Immature natural killer cell (primary cell): ENCODE measurements around the gene CLK3. TPM values are rescaled to one million over a fixed set of nuclear protein-coding genes. Genes with fewer than 3 reads are reported as not detected.

Source experiments
- DNase-seq, 3 donors: peaks; one replicate each; pipeline ENCODE4 v3.0.0; 2022; ENCODE audit warnings: mixed read lengths in 1 of 3
- H3K27ac Mint-ChIP-seq, 6 donors: one replicate each; pipeline ENCODE4 v1.8.0; 2020; ENCODE audit warnings: mixed read lengths in 6 of 6, mild to moderate bottlenecking in 5 of 6, inconsistent platforms in 4 of 6, moderate library complexity in 3 of 6
- H3K27me3 Mint-ChIP-seq, 3 donors: one replicate each; pipeline ENCODE4 v1.8.0; 2020 to 2021; ENCODE audit warnings: low read depth in 3 of 3, mild to moderate bottlenecking in 3 of 3, mixed read lengths in 3 of 3, moderate library complexity in 3 of 3, inconsistent platforms in 1 of 3
- H3K36me3 Mint-ChIP-seq, 3 donors: one replicate each; pipeline ENCODE4 v1.8.0; 2020; ENCODE audit warnings: mixed read lengths in 3 of 3, inconsistent platforms in 2 of 3, mild to moderate bottlenecking in 2 of 3
- H3K4me1 Mint-ChIP-seq, 2 donors: one replicate each; pipeline ENCODE4 v1.8.0; 2020; ENCODE audit warnings: inconsistent platforms in 2 of 2, mild to moderate bottlenecking in 2 of 2, mixed read lengths in 2 of 2, moderate library complexity in 1 of 2
- H3K4me3 Mint-ChIP-seq, 5 donors: one replicate each; pipeline ENCODE4 v1.8.0; 2020; ENCODE audit warnings: mild to moderate bottlenecking in 5 of 5, mixed read lengths in 5 of 5, inconsistent platforms in 3 of 5, moderate library complexity in 3 of 5
- H3K9me3 Mint-ChIP-seq, 6 donors: one replicate each; pipeline ENCODE4 v1.8.0; 2020; ENCODE audit warnings: mild to moderate bottlenecking in 6 of 6, mixed read lengths in 6 of 6, inconsistent platforms in 4 of 6, moderate library complexity in 3 of 6
- polyA plus RNA-seq, 3 donors: library from polyadenylated mRNA; unstranded; fragments of 300-500 nt; fragmentation: Illumina TruSeq; gene quantifications; one replicate each; pipeline ENCODE4 v1.2.3, GENCODE V29; 2021

Gene CLK3
- polyA plus RNA-seq: 10 to 100 TPM; 32.4 to 82.1 (median 68.2) TPM

DNA sequence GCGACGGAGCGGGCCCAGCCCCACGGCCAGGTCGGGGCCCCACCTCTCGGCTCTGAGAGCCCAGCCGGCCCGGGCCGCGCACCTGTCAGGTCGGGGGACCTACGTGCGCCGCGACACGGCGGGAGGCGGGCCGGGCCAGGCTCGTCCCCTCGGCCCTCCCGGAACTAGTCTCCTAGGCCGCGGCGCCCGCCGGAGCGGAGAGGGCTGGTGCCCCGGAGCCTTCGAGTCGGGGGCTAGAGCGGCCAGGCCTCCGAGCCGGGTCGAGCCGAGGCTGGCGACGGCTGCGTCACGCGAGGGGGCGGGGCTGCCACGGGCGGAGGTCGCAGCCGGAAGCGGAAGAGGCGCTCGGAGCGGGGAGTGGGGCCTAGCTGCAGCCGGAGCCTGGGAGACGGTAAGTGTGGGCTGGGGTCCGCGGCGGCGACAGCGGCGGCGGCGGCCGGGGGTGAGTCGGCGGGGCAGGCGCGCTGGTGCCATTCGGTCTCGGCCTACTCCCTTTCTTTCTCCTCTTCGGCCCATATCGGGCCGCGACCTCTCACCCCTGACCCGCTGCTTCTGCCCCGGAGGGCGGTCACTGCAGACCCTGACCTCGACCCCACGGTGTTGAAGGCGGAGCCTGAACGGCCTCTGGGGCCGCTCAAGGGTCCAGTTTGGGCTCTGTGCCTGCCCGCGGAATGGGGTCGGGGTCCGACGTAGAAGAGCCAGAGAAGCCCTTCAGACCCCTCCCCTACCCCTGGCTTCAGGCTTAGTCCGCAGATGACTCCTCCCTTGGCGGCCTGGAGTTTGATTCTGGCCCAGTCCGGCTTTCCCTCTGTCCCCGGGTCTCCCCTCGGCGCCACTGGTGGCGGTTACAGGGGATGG is at the start of gene CLK3:
Gene CLK3 (plus strand): TSS at position 329 of the 858 bp plus-strand sequence. CDS start 3,361 bp downstream, outside the sequence.
- Mint-ChIP-seq H3K9me3 (no peaks in the 10 kb centered on the region), H3K4me3 (peak within 1 kb of the TSS; percentile 92 to 95 (median 93)), H3K27ac (peak within 1 kb of the TSS; percentile 95 to 99 (median 96)), H3K27me3 (peaks cover 3 to 22% (median 12%) of the 10 kb centered on the region in 3 donors), H3K36me3 (peaks cover 0 to 9% (median 0%) of the 10 kb centered on the region in 3 donors), H3K4me1 (peaks cover 46% of the 10 kb centered on the region in 2 donors)
- peak; percentile 95 to 97 (median 96) for DNase-seq

DNA sequence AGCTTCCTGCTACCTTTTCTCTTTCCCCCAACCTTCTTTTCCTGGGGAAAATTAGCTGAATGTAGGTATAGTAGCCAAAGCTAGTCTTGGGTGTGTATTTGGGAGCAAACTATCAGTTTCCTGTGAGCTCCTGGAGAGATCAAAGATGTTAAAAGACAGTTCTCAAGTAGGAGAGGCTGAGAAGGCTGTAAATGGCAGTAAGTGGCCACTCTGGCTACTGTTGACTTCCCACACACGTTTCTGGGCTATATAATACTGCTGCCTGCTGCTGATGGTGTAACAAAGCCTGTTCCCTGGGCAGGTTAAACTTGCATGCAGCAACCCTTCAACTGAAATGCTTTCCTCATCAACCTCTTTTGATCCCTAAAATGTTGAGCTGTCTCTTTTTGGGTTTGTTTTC is 47.0 kb upstream of the CLK3 start:
- Mint-ChIP-seq H3K27me3 (peaks cover 2 to 3% (median 2%) of the 10 kb centered on the region in 3 donors), H3K4me3 (no peak overlapping the region), H3K27ac (peak overlapping the region; percentile 60 to 85 (median 79)), H3K36me3 (peaks cover 4 to 20% (median 6%) of the 10 kb centered on the region in 3 donors), H3K9me3 (no peaks in the 10 kb centered on the region), H3K4me1 (peaks cover 58 to 85% of the 10 kb centered on the region in 2 donors)
- no peak for DNase-seq

DNA sequence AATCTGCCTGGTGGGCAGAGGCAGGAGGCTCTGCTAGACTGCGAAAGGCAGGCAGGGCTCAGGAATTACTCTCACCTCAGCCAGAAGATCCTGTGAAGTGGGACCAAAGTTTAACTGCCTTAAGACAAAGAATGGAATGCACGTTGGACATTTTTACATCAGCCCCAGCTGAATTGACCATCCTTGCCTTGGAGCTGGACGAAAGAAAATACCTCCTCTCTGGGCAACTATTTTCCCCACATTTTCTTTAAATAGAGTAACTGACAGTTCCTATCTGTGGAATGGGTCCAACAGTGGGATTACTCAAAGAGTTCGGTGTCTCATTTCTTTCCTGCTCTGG is 45.9 kb upstream of the CLK3 start:
- H3K27ac Mint-ChIP-seq: peak overlapping the region; percentile 43 to 93 (median 84)
- peaks cover 57 to 85% of the 10 kb centered on the region in 2 donors for H3K4me1 Mint-ChIP-seq
- H3K36me3 Mint-ChIP-seq: peaks cover 3 to 22% (median 12%) of the 10 kb centered on the region in 3 donors
- no peaks in the 10 kb centered on the region for H3K9me3 Mint-ChIP-seq
- H3K27me3 Mint-ChIP-seq: peaks cover 2 to 3% (median 2%) of the 10 kb centered on the region in 3 donors
- peak overlapping the region in 1 of 5 donors; percentile 21 for H3K4me3 Mint-ChIP-seq
- no peak for DNase-seq

DNA sequence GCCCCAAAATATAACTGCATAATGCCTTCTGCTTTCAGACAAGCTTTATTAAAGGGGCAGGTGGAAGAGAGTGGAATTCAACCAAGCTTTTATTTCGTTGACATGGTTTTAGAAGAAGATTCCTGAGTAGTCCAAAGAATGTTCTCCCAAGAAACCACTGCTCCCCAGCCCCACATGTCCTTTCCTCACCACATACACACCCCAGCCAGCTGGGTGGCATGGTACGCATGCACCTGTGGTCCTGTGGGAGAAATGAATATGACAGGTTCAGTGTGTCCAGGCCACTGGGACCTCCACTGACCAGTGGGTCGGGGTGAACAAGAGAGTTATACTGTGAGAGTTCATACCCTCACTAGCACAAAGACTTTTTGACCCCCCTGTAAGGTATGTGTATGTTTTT is 44.4 kb upstream of the CLK3 start:
- Mint-ChIP-seq H3K36me3 (peaks cover 3 to 23% (median 10%) of the 10 kb centered on the region in 3 donors), H3K9me3 (no peaks in the 10 kb centered on the region), H3K4me3 (peak overlapping the region in 4 of 5 donors; percentile 44 to 64 (median 54)), H3K27ac (peak overlapping the region; percentile 46 to 91 (median 80)), H3K27me3 (peaks cover 2 to 3% (median 2%) of the 10 kb centered on the region in 3 donors), H3K4me1 (peaks cover 54 to 83% of the 10 kb centered on the region in 2 donors)
- no peak for DNase-seq

DNA sequence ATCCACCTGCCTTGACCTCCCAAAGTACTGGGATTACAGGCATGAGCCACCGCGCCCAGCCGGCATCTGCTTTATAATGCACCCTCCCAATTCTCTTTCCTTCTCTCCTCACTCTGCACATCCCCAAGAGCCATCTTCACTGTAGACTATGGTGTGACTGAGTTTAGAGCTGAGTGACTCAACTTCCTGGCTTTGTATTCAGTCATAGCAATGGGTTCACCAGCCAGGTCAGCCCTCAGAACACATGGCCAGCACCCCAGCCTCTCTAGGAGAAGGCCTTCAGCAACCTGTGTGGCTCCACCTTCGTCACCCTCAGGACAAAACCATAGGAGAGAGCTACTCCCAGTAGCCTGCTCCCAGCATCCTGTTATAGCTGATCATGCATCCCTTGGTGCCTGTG is 41.6 kb upstream of the CLK3 start:
- H3K9me3 Mint-ChIP-seq: no peaks in the 10 kb centered on the region
- no peak for DNase-seq
- peak overlapping the region in 1 of 6 donors; percentile 46 for H3K27ac Mint-ChIP-seq
- peaks cover 36 to 55% of the 10 kb centered on the region in 2 donors for H3K4me1 Mint-ChIP-seq
- peaks cover 2 to 4% (median 2%) of the 10 kb centered on the region in 3 donors for H3K27me3 Mint-ChIP-seq
- peaks cover 3 to 35% (median 15%) of the 10 kb centered on the region in 3 donors for H3K36me3 Mint-ChIP-seq
- no peak overlapping the region for H3K4me3 Mint-ChIP-seq

DNA sequence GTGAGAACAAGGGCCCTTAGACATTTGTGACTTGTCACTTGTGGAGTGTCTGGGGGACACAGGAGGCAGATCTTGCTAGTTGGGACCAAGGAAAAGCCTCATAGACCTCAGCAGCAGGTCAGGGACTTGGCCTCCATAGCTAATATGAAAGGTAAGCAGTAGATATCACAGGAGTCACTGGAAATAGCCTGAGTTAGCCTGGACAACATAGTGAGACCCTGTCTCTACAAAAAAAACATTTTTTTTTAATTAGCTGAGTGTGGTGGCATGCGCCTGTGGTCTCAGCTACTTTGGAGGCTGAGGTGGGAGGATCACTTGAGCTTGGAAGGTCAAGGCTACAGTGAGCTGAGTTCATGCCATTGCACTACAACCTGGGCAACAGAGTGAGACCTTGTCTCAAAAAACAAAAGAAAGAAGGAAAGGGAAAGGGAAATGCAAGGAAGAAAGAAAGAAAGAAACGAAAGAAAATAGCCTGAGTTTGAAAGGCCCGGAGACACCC is 37.1 kb upstream of the CLK3 start:
- Mint-ChIP-seq H3K9me3 (no peaks in the 10 kb centered on the region), H3K36me3 (peaks cover 8 to 38% (median 23%) of the 10 kb centered on the region in 3 donors), H3K4me3 (no peak overlapping the region), H3K27ac (no peak overlapping the region), H3K4me1 (peaks cover 2 to 13% of the 10 kb centered on the region in 2 donors), H3K27me3 (peaks cover 0 to 3% (median 0%) of the 10 kb centered on the region in 3 donors)
- no peak for DNase-seq

DNA sequence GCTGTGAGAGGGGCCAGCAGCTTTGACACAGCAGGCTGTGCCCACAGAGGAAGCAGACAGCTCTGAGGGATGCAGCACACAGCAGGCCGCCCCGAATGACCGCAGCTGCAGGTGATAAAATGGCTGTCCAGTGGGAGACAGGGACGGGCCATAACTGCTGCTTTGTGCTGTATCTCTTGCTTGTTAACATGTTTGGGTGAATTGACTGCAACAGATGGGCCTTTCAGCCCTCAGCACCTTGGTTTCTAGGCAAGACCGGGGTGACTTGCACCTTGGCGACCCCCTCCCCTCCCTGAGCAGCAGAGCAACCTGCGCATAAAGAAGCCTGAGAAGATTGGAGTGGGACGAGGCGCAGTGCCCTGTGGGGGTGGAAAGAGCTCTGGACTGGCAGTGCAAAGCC is 36.6 kb upstream of the CLK3 start:
- Mint-ChIP-seq H3K27ac (no peak overlapping the region), H3K36me3 (peaks cover 6 to 40% (median 25%) of the 10 kb centered on the region in 3 donors), H3K4me3 (no peak overlapping the region), H3K9me3 (no peaks in the 10 kb centered on the region), H3K4me1 (peaks cover 2 to 15% of the 10 kb centered on the region in 2 donors), H3K27me3 (peaks cover 0 to 3% (median 0%) of the 10 kb centered on the region in 3 donors)
- DNase-seq: no peak

DNA sequence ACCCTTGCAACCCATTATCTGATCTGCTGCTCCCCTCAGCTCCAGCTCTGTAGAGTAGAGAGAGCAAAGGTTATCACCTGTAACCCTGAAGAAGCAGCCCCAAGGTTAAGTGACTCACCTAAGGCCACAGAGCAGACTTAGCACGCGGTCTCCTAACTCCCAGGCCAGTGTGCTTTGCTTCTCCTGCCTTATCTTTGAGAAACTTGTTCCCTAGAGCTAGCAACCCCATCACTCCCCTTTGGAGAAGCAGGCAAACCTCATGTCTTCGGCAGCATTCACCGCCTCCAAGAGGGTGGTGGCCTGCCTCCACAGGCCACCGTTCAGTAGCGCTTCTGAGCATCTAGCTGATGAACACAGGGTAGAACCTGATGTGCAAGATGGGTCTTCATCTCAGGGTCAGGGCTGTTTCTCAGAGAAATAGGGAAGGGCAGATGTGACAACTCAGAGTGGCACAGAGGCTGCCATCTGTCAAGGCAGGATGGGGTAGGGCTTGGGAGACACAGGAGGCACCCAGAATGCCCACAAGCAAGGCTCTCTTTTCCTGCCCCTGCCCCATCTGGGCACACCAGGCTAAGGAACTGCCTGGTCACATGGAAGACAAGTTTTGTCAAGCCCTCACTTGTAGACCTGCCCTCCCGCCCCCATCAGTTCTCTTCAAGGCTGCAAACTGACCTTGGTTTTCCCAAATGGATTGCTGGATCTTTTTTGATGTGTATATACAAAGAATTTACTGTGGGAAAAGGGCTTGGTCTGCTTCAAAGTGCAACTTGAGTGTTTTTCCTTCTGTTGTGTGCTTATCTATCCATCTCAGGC is 34.9 kb upstream of the CLK3 start:
- DNase-seq: no peak
- H3K36me3 Mint-ChIP-seq: peaks cover 4 to 33% (median 17%) of the 10 kb centered on the region in 3 donors
- H3K27ac Mint-ChIP-seq: peak overlapping the region in 2 of 6 donors; percentile 18 to 35
- H3K9me3 Mint-ChIP-seq: no peaks in the 10 kb centered on the region
- peaks cover 3 to 12% of the 10 kb centered on the region in 2 donors for H3K4me1 Mint-ChIP-seq
- H3K4me3 Mint-ChIP-seq: no peak overlapping the region
- peaks cover 0 to 3% (median 0%) of the 10 kb centered on the region in 3 donors for H3K27me3 Mint-ChIP-seq

DNA sequence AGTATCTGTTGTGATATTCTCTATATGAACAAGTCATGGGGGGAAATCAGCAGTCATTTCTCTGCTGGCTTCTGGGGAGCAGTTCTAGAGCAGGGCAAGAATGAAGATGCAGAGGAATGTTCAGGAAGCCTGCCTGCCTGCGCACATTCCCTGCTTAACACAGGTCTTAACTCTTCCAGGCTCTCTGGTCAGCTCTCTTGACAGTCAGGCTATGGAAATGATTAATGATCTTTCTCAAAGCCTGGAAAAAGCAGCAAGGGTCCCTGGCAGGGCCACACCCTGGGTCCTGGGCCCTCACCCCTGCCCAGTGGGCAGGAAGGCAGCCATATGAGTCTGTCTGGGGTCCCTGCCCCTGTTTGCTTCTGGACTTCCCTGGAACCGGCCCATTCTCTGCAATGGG is 31.4 kb upstream of the CLK3 start:
- H3K9me3 Mint-ChIP-seq: no peaks in the 10 kb centered on the region
- no peak overlapping the region for H3K4me3 Mint-ChIP-seq
- H3K27me3 Mint-ChIP-seq: no peaks in the 10 kb centered on the region
- H3K4me1 Mint-ChIP-seq: peaks cover 3 to 12% of the 10 kb centered on the region in 2 donors
- peak overlapping the region in 1 of 6 donors; percentile 51 for H3K27ac Mint-ChIP-seq
- DNase-seq: no peak
- H3K36me3 Mint-ChIP-seq: peaks cover 4 to 19% (median 13%) of the 10 kb centered on the region in 3 donors

DNA sequence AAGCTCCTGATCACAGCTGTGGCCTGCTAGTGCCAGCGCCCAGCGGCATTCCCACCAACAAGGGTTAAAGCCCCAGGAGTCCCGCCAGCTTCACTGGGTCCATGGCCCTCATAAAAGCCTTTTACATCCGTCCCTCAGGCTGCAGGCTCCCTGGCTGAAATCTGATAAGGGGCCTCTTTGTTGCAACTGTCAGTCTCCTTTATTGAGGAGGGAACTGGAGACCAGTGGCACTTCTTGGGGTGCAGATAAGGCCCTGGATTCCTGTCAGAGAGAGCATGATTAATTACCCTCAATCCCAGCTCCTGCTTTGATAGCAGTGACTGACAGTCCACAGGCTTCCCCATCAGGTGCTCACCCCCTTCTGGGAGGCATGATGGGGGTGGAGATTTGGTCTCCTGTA is 30.9 kb upstream of the CLK3 start:
- peak overlapping the region in 1 of 6 donors; percentile 51 for H3K27ac Mint-ChIP-seq
- H3K4me3 Mint-ChIP-seq: no peak overlapping the region
- H3K27me3 Mint-ChIP-seq: no peaks in the 10 kb centered on the region
- no peak for DNase-seq
- peaks cover 0 to 18% (median 13%) of the 10 kb centered on the region in 3 donors for H3K36me3 Mint-ChIP-seq
- H3K9me3 Mint-ChIP-seq: no peaks in the 10 kb centered on the region
- H3K4me1 Mint-ChIP-seq: peaks cover 3 to 12% of the 10 kb centered on the region in 2 donors

DNA sequence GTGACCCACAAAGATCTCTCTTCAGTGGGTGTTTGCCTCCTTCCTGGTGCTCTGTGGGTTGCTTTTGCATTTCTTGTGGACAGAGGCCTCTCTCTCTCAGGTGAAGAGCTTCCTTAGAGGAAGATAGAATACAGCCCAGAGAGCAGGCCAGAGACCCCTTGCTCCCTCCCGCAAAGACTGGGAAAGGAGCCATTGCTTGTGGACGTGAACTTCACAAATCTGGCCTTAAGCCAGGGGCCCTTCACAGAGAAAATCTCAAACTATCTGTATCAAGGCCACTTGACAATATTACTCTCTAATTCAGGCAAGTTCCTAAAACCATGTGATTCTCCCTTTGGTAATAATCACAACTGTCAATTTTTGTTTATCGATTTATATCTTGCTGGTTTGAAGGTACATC is 30.4 kb upstream of the CLK3 start:
- no peak for DNase-seq
- Mint-ChIP-seq H3K9me3 (no peaks in the 10 kb centered on the region), H3K4me1 (peaks cover 3 to 12% of the 10 kb centered on the region in 2 donors), H3K27ac (no peak overlapping the region), H3K36me3 (peaks cover 0 to 20% (median 13%) of the 10 kb centered on the region in 3 donors), H3K4me3 (no peak overlapping the region), H3K27me3 (no peaks in the 10 kb centered on the region)

DNA sequence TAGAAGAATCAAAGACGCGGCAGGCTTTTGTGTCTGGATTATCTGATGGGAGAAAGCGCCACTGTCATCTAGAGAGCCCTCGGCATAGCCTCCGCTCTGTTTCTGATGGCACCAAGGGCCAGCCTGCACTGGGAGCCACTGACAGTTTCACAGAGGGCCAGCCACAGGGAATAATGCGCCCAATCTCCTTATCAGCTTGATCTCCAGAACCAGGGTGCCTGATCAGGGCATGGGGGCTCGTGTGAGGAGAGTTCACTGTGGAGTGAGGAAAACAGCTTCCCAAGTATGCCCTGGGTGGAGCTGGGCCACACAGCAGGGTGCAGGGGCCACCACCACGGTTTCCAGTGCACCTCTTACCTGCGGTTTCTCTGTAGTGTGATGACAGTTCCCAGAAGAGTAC is 29.8 kb upstream of the CLK3 start:
- H3K27ac Mint-ChIP-seq: no peak overlapping the region
- no peak overlapping the region for H3K4me3 Mint-ChIP-seq
- H3K4me1 Mint-ChIP-seq: peaks cover 3 to 12% of the 10 kb centered on the region in 2 donors
- peaks cover 0 to 26% (median 13%) of the 10 kb centered on the region in 3 donors for H3K36me3 Mint-ChIP-seq
- no peaks in the 10 kb centered on the region for H3K27me3 Mint-ChIP-seq
- no peaks in the 10 kb centered on the region for H3K9me3 Mint-ChIP-seq
- no peak for DNase-seq

DNA sequence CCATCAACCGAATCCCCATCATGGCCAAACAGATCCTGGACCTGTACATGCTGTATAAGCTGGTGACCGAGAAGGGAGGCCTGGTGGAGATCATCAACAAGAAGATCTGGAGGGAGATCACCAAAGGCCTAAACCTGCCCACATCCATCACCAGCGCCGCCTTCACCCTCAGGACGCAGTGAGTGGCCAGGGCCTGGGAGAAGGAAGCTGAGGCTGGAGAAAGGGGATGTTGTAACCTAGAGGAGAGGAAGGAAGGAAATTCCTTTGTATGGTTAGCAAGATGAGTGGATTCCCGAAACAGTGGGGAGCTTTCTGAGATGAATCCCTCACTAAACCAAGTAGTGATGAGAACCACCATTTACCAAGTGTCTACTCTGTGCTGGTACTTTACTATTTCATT is 25.8 kb upstream of the CLK3 start:
- Mint-ChIP-seq H3K4me3 (no peak overlapping the region), H3K9me3 (no peaks in the 10 kb centered on the region), H3K36me3 (peaks cover 0 to 31% (median 6%) of the 10 kb centered on the region in 3 donors), H3K27ac (peak overlapping the region in 1 of 6 donors; percentile 23), H3K4me1 (no peaks in the 10 kb centered on the region), H3K27me3 (peaks cover 0 to 2% (median 0%) of the 10 kb centered on the region in 3 donors)
- DNase-seq: no peak
